WTC11 (cell line): ENCODE results near the gene RFPL4A.
"Not testable (repeated sequence)": the region's sequence is repeated elsewhere in the genome, so short reads cannot be mapped to it uniquely, and the experiment has no call there.

Source experiments
- ELF4 ChIP-seq: sonication (generic); formaldehyde crosslinking; IDR thresholded peaks from 2 replicates; pipeline ENCODE4 v1.8.1; 2022; ENCODE audit warnings: low read depth, mild to moderate bottlenecking, moderate library complexity, missing genetic modification reagents
- IRF1 ChIP-seq: sonication (generic); formaldehyde crosslinking; IDR thresholded peaks from 2 replicates; pipeline ENCODE4 v1.8.0; 2023; ENCODE audit warnings: missing genetic modification reagents
- JUN ChIP-seq: sonication (generic); formaldehyde crosslinking; IDR thresholded peaks from 2 replicates; pipeline ENCODE4 v1.8.0; 2023; ENCODE audit warnings: mild to moderate bottlenecking, missing genetic modification reagents
- MAX ChIP-seq: sonication (generic); formaldehyde crosslinking; IDR thresholded peaks from 2 replicates; pipeline ENCODE4 v1.8.0; 2022; ENCODE audit warnings: mild to moderate bottlenecking, missing genetic modification reagents
- NR3C1 ChIP-seq: sonication (generic); formaldehyde crosslinking; conservative IDR thresholded peaks from 2 replicates; pipeline ENCODE4 v1.8.1; 2023; ENCODE audit warnings: low read depth, mild to moderate bottlenecking, missing genetic modification reagents
- OVOL2 ChIP-seq: fragments of 250-450 bp; sonication (Bioruptor Pico); IDR thresholded peaks from 2 replicates; pipeline ENCODE4 v1.9.0; 2021; ENCODE audit warnings: mild to moderate bottlenecking, borderline replicate concordance
- SP1 ChIP-seq: sonication (generic); formaldehyde crosslinking; conservative IDR thresholded peaks from 2 replicates; pipeline ENCODE4 v1.8.1; 2022; ENCODE audit warnings: missing genetic modification reagents
- ZNF121 ChIP-seq: sonication (generic); formaldehyde crosslinking; IDR thresholded peaks from 2 replicates; pipeline ENCODE4 v1.8.0; 2023; ENCODE audit warnings: missing genetic modification reagents
- TF ChIP-seq, protein P1 (sequence below): sonication (generic); formaldehyde crosslinking; IDR thresholded peaks from 2 replicates; pipeline ENCODE4 v1.8.0; 2022; ENCODE audit warnings: mild to moderate bottlenecking, missing genetic modification reagents
- TF ChIP-seq, protein P2 (sequence below): fragments of 200-600 bp; IDR thresholded peaks from 2 replicates; pipeline ENCODE4 v1.8.0; 2022; ENCODE audit warnings: antibody characterized with exemption
- TF ChIP-seq, protein P3 (sequence below): sonication (generic); formaldehyde crosslinking; IDR thresholded peaks from 2 replicates; pipeline ENCODE4 v1.8.1; 2022; ENCODE audit warnings: missing genetic modification reagents, borderline replicate concordance

- TF ChIP-seq, protein P1, sequence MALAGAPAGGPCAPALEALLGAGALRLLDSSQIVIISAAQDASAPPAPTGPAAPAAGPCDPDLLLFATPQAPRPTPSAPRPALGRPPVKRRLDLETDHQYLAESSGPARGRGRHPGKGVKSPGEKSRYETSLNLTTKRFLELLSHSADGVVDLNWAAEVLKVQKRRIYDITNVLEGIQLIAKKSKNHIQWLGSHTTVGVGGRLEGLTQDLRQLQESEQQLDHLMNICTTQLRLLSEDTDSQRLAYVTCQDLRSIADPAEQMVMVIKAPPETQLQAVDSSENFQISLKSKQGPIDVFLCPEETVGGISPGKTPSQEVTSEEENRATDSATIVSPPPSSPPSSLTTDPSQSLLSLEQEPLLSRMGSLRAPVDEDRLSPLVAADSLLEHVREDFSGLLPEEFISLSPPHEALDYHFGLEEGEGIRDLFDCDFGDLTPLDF (CRISPR knock-in tag) = not testable (repeated sequence)
- TF ChIP-seq, protein P2, sequence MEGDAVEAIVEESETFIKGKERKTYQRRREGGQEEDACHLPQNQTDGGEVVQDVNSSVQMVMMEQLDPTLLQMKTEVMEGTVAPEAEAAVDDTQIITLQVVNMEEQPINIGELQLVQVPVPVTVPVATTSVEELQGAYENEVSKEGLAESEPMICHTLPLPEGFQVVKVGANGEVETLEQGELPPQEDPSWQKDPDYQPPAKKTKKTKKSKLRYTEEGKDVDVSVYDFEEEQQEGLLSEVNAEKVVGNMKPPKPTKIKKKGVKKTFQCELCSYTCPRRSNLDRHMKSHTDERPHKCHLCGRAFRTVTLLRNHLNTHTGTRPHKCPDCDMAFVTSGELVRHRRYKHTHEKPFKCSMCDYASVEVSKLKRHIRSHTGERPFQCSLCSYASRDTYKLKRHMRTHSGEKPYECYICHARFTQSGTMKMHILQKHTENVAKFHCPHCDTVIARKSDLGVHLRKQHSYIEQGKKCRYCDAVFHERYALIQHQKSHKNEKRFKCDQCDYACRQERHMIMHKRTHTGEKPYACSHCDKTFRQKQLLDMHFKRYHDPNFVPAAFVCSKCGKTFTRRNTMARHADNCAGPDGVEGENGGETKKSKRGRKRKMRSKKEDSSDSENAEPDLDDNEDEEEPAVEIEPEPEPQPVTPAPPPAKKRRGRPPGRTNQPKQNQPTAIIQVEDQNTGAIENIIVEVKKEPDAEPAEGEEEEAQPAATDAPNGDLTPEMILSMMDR = not testable (repeated sequence)
- not testable (repeated sequence) for TF ChIP-seq MAX (CRISPR knock-in tag); IRF1 (CRISPR knock-in tag); ELF4; OVOL2 (CRISPR knock-in tag); SP1 (CRISPR knock-in tag); JUN; NR3C1; ZNF121 (CRISPR knock-in tag)
- TF ChIP-seq, protein P3, sequence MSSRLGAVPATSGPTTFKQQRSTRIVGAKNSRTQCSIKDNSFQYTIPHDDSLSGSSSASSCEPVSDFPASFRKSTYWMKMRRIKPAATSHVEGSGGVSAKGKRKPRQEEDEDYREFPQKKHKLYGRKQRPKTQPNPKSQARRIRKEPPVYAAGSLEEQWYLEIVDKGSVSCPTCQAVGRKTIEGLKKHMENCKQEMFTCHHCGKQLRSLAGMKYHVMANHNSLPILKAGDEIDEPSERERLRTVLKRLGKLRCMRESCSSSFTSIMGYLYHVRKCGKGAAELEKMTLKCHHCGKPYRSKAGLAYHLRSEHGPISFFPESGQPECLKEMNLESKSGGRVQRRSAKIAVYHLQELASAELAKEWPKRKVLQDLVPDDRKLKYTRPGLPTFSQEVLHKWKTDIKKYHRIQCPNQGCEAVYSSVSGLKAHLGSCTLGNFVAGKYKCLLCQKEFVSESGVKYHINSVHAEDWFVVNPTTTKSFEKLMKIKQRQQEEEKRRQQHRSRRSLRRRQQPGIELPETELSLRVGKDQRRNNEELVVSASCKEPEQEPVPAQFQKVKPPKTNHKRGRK = not testable (repeated sequence)
These were observed at the start of gene RFPL4A for GRCh38 chr19:55758797-55759196.
